ENCODE results near the gene C17orf50.

DNA sequence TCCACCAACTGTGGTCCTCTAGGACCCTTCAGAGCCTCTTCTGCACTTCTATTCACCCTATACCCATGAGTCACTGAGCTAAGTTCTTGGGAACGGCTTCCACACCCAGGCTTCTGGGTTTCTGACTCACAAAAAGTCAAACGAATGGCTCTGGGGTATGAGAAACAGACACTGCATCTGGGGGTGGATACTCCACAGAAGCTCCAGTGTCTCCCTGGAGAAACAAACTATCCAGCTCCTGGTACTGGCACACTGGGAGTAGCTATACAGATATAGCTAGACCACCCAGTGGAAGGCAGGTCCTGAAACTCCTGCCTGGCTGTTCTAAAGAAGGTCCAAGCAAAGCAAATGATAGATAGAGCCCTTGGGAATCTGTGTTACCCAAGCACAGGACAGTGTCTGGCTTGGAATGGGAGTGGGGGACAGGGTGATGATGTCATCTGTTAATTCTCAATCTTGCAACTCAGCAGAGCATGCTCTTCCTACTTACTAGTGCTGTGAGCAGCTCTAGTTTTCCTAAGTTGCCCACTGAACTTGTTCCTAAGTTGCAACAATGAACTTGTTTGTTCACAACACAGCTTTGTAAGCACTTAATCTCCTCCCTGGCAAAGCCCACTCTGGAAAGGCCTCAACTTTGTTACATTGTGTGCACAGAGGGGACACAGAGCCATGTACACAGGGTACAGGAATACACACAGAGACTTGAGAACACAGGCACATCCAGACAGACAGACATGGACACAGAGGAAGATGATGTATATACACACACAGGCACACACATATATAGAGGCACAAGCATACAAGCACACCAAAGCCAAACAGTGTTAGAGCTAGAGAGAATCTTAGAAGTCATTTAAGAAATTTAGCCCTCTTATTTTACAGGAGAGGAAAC lies 28.0 kb downstream of the C17orf50 start:
- TF ChIP-seq YY1 (IDR thresholded peaks at IDR 0.05; ENCODE audit: insufficient read depth, insufficient read length) (no peak), SUZ12 (IDR thresholded peaks at IDR 0.05; ENCODE audit: extremely low read depth, insufficient read depth, insufficient read length) (no peak)
